G401.6 (cell line): ENCODE data around the gene SEMA4C.
"Not testable (repeated sequence)": the region's sequence is repeated elsewhere in the genome, so short reads cannot be mapped to it uniquely, and the experiment has no call there.

ENCODE experiments used
- FAIRE-seq: peaks from 2 replicates; lab custom pipeline; 2012; peaks lifted over from hg19 to GRCh38; lab: Jason Lieb, UNC

Gene SEMA4C

DNA sequence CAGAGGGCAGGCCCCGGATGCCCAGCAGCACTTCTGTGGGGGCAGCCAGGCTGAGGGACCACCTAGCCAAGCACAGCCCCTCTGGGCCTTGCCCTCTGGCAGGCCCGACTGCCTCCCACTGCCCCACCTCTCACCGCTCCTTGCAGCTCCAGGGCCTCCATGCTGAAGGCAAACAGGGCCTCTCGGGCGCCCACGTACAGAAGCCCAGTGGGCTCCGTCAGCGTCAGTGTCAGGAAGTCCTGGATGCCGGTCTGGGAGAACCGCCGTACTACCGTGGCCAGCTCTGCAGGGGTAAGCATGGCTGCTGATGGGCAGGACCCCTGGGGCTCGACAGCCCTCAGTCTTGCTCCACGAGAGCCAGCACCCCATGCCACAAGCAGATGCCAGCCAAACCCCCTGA, 3.7 kb downstream of the SEMA4C start:
- FAIRE-seq, result no peak

DNA sequence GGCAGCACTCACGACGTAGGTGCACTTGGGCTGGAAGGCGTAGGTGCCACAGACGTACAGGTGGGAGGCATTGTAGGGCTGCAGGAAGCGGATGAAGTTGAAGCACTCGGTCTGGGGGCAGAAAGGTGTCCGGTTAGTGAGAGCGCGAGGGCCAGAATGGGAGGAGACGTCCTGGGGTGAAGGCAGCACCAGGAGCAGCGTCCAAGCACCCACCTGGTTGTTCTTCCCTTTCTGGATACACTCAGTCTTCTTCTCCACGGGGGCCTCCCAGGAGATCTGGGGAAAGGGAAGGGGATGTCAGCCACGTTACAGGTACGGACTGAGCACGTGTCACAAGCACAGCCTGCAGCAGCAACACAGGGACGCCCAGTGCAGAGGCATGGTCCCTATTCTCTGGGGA, 4.2 kb downstream of the SEMA4C start:
- FAIRE-seq, result no peak

DNA sequence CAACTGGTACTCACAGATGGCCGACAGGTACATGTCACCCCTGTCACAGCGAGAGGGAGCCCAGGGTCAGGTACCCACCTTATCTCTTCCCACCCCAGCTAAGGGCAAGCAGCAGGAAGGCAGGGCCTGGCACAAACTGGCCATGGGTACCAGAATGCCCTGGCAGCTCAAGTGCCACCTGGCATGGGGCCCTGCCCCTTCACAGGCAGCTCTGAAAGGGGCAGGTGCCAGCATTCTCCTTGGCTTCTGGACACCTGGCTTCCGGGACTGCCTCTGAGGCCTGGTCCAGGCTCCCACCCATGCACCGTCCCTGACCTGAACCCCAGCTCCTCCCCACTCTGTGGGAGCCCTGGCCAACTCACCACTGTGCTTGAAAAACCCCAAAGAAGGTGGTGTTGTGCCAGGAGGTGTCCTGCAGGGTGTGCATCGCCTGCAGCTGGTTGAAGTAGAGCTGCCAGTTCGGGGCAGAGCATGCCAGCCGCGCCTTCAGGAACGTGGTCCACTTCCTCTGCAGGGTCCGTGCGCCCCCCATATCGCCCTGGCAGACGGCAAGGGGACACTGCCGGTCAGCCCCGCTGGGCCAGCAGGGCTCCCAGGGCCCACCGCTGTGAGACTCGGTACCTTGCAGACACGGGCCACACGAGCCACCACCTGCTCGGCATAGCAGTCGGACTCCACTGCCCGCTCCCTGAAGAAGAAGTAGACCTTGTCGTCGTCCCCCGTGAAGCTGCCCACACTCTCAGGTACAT, 5.4 kb downstream of the SEMA4C start:
- no peak for FAIRE-seq

DNA sequence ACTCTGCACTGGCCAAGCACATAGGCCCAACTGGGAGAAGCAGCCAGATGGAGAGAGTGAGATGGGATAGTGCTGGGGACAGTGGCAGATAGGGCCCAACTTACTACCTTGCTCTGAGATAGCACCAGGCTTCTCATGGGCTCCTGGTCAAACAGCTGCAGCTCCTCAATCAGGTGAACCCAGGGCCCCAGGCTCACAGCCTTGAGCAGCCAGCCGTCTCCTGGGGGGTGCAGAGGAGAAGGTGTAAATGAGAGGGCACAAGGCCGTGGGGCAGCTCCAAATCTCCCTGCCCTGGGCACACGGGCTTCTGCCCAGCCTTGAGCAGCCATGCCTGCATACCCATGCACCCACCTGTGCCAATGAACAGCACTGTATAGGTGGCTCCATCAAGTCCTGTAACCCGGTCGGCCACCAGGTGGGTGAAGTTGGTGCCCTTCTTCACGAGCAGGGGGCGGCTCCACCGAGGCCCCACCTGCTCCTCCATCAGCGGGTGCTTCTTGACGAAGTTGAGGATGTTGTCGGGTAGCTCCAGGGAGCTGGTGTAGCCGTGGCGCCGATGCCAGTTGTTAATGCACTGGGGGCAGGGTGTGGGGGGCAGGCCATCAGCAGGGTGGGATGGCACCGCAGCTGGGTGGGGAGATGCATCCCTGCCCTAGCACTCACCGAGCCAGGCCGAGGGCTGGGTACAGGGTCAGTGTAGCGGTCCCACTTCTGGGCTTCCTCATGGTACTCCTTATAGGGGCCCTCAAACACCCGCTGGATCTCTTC, 6.1 kb downstream of the SEMA4C start:
- no peak for FAIRE-seq

DNA sequence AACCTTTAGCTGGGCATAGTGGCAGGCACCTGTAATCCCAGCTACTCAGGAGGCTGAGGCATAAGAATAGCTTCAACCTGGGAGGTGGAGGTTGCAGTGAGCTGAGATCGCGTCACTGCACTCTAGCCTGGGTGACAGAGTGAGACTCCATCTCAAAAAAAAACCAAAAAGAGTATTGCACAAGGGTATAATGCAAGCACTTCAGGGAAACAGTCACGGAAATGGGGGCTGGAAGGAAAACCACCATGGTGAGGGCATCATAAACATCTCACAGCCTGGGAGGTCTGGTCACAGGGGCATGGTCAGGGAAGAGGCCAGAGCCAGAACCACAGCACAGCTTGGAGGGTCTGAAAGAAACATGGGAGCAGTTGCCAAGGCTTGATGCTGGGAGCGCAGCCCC, 6.8 kb downstream of the SEMA4C start:
- FAIRE-seq, result not testable (repeated sequence)

DNA sequence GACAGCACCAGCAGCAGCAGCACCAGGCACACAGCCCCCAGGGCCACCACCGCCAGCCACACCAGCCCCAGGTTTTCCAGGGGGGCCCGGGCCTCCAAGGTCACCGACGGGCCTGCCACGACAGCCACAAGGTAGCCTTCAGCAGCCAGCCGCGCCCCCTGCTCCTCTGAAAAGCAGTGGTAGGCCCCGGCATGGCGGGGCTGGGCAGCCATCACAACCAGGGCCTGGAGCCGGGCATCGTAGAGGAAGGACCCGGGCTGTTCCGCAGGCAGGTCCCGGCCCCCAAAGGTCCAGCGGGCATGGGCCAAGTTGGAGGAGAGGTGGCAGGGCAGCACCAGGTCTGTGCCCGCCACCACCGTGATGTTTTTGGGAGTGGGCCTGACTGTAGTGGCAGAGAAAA, 8.8 kb downstream of the SEMA4C start:
- FAIRE-seq, result no peak

DNA sequence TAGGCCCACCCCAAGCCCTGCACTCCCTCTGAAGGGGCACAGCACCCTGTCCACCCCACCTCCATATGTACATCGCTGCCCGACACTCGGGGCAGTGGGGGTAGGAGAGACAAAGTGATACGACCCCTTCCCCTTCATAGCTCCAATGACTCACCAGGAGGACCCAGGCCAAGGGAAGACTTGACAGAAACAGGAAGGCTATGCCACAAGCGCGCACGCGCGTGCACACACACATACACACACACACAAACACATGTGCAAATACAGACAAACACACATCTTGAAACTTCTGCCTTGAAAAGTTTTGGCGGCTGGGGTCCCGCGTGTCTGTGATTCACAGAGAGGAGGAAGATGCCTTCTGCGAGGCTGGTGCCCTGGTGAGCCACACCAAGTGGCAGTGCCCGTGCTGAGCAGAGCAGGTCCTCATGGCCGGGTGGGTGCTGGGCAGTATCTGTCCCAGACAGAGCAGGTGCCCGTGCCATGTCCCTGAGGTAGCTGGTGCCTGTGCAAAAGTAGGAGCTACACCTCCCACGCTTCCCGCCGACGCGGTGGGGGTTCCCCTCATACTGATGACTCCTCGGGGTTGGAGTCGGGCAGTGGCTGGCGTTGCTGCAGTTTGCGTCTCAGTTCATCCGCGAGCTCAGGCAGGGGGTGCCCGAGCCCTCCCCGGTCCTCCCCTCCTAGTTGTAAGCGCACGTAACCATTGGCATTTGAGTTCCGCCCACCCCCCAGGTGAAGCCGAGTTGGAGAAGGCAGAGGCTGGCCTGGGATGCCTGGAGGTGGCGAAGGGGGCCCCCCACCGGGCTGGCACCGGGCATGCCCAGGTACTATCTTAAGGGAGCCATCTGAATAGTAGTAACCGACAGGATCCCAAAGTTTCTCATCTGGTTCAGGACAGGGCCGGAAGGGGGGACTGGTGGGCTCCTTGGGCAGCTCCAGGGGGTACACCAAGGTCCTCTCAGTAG, 9.5 kb downstream of the SEMA4C start:
- no peak for FAIRE-seq

DNA sequence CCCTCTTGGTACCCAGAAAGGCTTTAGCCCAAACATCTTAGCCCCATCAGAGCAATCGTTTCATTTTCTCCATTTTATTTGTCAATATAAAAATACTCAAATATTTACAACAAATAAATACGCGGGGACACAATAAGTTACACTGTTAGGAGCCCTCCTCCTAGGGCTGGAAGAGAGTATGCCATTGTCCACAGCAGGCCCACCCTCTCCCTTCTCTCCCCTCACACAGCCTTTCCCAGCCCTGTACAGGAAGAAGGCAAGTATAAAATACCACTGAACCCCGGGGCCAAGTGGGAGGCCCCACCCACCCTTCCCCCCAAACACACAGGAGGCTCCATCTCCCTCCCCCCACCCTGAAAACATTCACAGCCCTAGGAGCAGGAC, 10.2 kb downstream of the SEMA4C start:
- FAIRE-seq, result no peak

DNA sequence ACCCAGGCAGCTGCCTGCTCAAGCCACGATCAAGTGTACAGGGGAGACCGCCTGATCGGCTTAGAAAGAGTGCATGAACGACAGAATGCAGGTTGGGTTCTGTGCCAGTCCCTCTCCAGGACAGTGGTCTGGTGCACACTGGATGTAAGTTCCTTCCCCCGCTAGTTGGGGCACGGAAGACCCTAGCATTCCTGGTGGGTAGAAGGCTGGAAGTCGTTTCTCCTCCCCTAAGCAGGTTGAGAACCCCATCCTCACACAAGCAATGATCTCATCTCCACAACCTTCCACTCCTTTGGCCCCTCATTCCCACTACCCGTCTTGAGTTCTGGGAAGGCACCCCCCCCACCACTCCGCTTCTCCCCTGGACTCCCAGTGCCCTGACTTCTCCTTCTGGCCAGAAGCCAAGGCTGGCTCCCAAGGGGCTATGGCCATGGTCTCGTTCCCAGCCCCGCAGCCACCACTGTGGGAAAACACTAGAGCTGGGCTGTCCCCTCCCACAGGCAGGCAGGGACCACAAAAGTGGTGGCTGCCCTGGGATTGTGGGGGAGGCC, 10.7 kb downstream of the SEMA4C start:
- no peak for FAIRE-seq

DNA sequence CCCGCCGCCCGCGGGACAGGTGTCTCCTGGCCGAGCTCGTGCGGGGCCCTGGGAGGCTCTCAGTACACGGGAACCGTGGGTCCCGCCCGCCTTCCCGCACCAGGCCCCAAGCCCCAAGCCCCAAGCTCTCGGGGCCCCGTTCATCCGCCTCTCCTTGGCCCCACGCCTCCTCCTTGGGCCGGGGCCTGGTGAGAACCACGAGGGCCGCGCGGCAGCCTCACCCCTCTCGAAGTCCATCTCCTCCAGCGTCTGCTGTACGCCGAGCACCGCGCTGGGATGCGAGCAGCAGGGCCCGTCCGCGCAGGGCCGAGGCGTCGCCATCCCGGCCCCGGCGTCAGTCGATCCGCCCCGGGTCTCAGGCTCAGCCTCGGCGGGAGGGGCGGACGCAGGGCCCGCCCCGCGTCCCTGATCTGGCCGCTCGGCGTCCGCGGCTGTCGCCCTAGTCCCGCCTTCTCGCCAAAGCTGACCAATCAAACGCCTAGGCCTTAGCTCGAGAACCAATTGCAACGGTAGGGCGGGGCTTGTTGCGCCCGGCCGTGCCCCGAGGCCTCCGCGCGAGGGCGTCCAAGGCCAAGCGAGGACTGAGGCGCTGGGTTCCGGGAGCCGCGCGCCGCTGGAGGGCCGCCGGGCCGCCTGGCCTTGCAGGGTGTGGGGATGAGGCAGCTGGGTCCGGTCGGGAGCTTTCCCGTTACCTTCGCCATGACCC, 12.1 kb downstream of the SEMA4C start, which contains the start of gene ANKRD39:
Gene ANKRD39, minus strand, starts transcription at position 350 of the 706 bp plus-strand sequence. Its CDS starts 29 bp downstream, at position 321.
- FAIRE-seq, result peak; percentile 59

DNA sequence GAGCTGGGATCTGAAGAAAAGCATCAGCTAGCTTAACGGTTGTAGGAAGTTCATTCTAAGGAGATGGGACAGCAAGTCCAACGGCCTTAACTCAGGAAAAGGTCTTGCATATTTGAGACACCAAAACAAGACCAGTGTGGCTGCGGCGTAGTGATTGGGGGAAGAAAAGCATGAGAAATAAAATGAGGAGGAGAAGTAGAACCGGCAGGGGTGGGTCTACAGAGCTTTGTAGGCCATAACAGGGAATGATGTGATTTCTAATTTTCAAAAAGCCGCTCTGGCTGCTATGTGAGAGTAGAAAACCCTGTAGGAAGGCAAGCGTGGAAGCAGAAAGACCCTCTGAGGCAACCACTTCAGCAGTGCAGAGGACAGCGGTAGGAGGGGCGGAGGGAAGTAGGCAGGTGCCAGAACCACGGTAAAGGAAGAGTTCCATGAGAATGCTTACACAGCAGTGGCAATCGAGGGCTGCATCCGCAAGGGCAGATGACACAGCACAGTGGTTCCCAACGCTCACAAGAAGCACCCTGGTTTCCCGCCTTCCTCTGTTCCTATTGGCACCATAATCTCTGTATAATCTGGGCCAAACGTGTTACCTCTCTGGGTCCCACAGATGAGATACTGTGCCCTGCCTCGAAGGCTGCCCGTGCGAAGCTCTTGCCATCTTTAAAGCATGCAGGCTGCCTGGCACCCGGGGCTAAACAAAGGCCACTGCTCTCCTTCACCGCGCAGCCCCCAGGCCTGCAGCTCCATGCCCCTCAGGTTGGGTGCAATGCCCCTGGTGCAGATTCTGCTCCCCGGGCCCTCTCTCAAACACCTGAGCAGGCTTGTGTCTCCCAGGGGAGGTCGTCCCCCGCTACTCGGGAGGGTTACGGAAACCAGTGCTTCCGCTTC, 12.9 kb downstream of the SEMA4C start:
- no peak for FAIRE-seq

DNA sequence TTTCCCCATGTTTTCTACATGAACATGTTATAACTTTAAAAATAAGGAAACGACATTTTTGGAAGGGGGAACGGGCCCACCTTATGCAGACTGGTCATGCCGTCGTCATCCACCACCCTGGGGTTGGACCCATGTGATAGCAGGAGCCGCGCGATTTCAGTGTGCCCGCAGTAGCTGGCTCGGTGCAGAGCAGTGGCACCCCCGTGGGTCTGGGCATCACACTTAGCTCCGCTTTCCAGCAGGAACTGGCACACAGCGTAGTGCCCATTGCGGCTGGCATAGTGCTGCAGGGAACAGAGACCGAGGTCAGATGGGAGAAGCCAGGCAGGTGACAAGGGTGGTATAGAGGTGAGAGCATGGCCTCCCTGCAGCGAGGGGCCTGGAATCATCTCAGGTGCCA, 16.6 kb downstream of the SEMA4C start:
- FAIRE-seq, result no peak

DNA sequence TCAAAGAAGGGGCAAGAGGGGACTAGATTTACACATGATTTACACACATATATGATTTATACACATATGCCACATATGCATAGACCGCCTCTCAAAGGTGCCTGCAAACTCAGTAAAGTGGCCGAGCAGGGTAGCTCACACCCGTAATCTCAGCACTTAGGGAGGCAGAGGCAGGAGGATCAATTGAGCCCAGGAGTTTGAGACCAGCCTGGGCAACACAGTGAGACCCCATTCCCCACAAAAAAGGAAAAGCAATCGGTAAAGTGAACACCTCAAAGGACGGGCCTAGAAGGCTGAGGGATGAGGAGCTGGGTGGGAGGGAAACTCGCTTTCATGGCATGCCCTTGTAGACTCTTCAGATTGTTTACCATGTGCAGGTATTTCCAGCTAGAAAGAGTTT, 17.2 kb downstream of the SEMA4C start:
- FAIRE-seq, result no peak

DNA sequence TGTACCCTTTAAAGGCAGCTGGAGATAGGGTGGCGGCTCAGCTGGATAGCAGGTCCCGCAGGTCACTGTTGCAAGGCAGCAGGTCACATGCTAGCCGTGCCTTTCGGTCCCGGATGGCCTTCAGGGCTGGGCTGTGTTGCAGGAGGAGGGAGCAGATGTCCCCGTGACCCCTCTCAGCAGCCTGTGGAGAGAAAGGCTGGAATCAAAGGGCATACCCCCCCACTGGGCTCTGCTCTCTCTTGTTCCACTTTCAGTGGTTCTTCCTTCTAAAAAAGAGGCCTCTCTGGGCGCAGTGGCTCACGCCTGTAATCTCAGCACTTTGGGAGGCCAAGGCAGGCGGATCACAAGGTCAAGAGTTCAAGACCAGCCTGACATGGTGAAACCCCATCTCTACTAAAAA, 21.6 kb downstream of the SEMA4C start:
- no peak for FAIRE-seq

DNA sequence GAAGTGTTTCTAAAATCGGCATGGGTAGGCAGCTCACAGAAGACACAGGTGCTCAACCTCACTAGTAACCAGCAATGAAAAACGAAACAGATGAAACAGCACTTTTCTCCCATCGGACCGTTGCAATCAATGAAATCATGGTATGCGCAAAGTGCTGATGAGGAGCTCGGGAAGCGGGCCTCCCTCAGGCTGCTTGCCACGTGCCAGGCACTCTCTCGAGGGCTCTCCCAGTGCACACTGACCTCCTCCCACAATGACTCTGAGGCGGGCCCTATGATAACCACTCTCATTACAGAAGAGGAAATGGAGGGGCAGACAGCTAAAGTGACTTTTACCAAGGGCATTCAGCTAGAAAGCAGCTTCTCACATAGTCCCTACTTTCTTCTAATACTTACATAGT, 22.3 kb downstream of the SEMA4C start:
- FAIRE-seq, result no peak

DNA sequence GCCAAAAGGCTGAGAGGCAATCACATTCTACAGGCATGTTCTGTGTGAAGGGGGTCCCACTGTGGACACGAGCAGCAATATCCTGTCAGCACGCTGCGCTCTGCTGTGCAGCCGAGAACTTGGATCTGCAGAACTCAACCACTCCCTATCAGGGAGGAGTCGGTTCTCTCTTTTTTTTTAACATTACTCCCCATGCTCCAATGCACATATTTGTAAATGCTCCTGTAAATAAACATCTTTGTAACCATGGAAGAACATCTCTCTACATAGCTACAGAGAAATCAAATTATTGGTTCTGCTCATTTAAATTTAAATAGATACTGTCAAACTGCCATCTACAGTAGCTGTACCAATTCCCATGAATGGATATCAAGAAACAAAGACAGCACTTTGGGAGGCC, 23.1 kb downstream of the SEMA4C start:
- no peak for FAIRE-seq

DNA sequence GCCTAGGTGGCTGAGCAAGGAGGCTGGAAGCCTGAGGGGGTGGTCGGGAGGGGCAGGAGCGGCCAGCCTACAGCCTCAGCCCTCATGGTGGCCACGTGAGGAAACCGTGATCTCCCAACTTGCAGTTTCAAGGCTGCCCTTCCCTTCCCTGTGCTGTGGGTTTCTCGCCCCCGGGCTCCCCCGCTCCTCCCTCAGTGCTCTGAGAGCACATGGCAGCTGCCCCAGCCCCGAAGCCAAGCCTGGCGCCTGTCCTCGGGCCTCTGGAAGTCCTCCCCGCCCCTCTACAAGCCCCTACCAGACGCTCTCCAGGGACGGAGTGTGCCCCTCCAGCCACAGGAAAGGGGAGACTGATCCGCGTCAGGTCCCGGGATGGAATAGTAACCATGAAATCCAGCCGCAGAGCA, 25.5 kb downstream of the SEMA4C start:
- FAIRE-seq, result no peak

DNA sequence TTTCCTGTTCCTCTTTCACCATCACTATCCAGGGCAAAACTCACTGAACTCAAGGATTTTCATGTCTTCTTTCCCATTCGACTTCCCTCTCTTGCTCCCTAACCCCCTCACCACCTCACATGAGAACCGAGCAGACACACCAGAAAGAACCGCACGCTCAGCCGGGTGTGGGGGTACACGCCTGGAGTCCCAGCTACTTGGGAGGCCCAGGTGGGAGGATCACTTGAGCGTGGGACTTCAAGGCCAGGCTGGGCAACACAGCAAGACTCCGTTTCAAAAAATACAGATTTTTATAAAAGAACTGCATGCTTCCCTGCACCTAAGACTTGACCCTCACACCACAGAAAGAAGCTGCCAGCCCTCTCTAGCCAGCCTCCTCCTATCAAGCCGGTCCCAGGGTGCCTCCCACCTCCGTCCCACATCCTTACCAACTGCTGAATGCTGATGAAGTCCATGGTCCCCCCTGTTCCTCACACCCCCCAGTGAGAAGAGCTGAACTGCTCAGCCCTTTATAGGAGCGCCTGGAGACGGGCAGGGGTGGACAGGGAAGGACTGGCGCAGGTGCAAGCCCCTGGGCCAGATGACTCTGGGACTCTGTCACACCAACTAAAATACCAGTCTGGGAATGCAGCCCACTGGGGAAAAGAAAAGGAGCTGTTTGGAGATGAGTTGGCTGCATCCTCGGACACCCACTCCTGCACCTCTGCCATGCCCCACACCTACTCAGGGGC, 26.2 kb downstream of the SEMA4C start, which contains the start of gene ANKRD23:
Gene ANKRD23, minus strand, starts transcription at position 484 of the 731 bp plus-strand sequence. Its CDS starts 29 bp downstream, at position 455.
- no peak for FAIRE-seq

DNA sequence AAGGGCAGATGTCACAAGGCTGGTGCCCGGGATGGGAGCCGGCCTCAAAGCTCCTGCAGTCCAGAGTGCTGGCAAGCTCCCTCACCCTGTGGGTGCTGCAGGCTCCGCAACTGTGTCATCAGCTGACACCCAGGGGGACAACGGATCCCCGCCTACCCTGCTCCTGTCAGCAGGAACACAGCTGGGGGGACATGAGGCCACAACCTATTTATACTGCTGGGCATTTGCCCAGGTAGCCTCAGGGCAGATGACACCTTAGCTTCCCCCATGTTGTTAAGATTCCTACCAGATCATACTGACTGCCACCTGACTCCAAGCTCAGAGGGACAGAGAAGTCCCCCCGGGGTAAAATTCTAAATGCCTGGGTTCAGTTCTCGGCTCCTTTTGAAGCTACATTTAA, 27.3 kb downstream of the SEMA4C start:
- FAIRE-seq, result no peak
